Upper lobe of right lung (tissue), 1 donor: Measurements from ENCODE around the gene FAM169A. TPM values are rescaled to one million over a fixed set of nuclear protein-coding genes. Genes with fewer than 3 reads are reported as not detected.
"Not testable (repeated sequence)": the region's sequence is repeated elsewhere in the genome, so short reads cannot be mapped to it uniquely, and the experiment has no call there.

Source experiments
- ATAC-seq: fragments of 200-7000 bp; cut with Tn5 transposase; one replicate; pipeline ENCODE4 v1.9.1; 2020; ENCODE audit warnings: mild to moderate bottlenecking, moderate library complexity
- DNase-seq: peaks from one replicate; pipeline ENCODE4 v3.0.0-alpha.2; 2020
- H3K27ac ChIP-seq: fragments of 200-600 bp; one replicate; pipeline ENCODE4 v1.8.0; 2022
- H3K27me3 ChIP-seq: fragments of 200-600 bp; one replicate; pipeline ENCODE4 v1.8.0; 2022; ENCODE audit warnings: mild to moderate bottlenecking
- H3K36me3 ChIP-seq: fragments of 200-600 bp; one replicate; pipeline ENCODE4 v1.8.0; 2022
- H3K4me1 ChIP-seq: fragments of 200-600 bp; one replicate; pipeline ENCODE4 v1.8.0; 2022
- H3K4me3 ChIP-seq: fragments of 200-600 bp; one replicate; pipeline ENCODE4 v1.8.0; 2022; ENCODE audit warnings: mild to moderate bottlenecking
- H3K9me3 ChIP-seq: fragments of 200-600 bp; one replicate; pipeline ENCODE4 v1.8.0; 2022
- CTCF ChIP-seq: fragments of 200-600 bp; IDR thresholded peaks from one replicate; pipeline ENCODE4 v1.8.0; 2022; ENCODE audit warnings: antibody characterized with exemption
- intact Hi-C: fragments of 100-400 bp; cut with DNase I; formaldehyde crosslinking; loops from one replicate; pipeline ENCODE4 v1.11.0; 2022
- total RNA-seq: library from RNA; stranded (reverse); fragmentation: NEBNext Ultra II Directional; extraction: Animal tissue kit (Norgen Biotek cat#: 25700); gene quantifications from one replicate; pipeline ENCODE4 v1.2.1, GENCODE V29; 2021
- donor health status: DM: no; HTN: yes; CAD: no; lungs with severe emphysema.

FAM169A gene
- total RNA-seq, 1 donor from 2014 or later: 0.84 TPM

GRCh38 chr5:74885170-74885569 lies 19.0 kb upstream of the FAM169A start:
- no peaks in the 10 kb centered on the region for H3K4me1 ChIP-seq
- no peaks in the 10 kb centered on the region for H3K9me3 ChIP-seq
- no peak for TF ChIP-seq CTCF
- H3K27ac ChIP-seq: no peak overlapping the region
- H3K36me3 ChIP-seq: no peaks in the 10 kb centered on the region
- intact Hi-C loops: no loop called here
- no peak for DNase-seq
- no peak overlapping the region for H3K4me3 ChIP-seq
- ATAC-seq: no peak
- H3K27me3 ChIP-seq: no peaks in the 10 kb centered on the region

GRCh38 chr5:74882379-74883134 lies 16.4 kb upstream of the FAM169A start:
- intact Hi-C loops, H3K36me3 ChIP-seq, H3K4me1 ChIP-seq, H3K9me3 ChIP-seq, ATAC-seq, DNase-seq, H3K27me3 ChIP-seq, H3K4me3 ChIP-seq, H3K27ac ChIP-seq: not testable (repeated sequence)

GRCh38 chr5:74877624-74878304 lies 11.6 kb upstream of the FAM169A start:
- H3K9me3 ChIP-seq: no peaks in the 10 kb centered on the region
- DNase-seq: no peak
- no peak overlapping the region for H3K27ac ChIP-seq
- H3K4me1 ChIP-seq: no peaks in the 10 kb centered on the region
- H3K27me3 ChIP-seq: no peaks in the 10 kb centered on the region
- no peak overlapping the region for H3K4me3 ChIP-seq
- no peak for TF ChIP-seq CTCF
- ATAC-seq: no peak
- intact Hi-C loops: no loop called here
- H3K36me3 ChIP-seq: no peaks in the 10 kb centered on the region

GRCh38 chr5:74875994-74876791 lies 10.0 kb upstream of the FAM169A start:
- Histone ChIP-seq H3K27me3 (no peaks in the 10 kb centered on the region), H3K4me1 (no peaks in the 10 kb centered on the region), H3K9me3 (no peaks in the 10 kb centered on the region), H3K27ac (no peak overlapping the region), H3K36me3 (no peaks in the 10 kb centered on the region), H3K4me3 (no peak overlapping the region)
- TF ChIP-seq CTCF: no peak
- no peak for DNase-seq
- ATAC-seq: no peak
- intact Hi-C loops: no loop called here

- intact Hi-C loops: no loop called here
- ATAC-seq (no peak), DNase-seq (no peak)
- no peaks in the 10 kb centered on the region for H3K9me3 ChIP-seq
- no peak overlapping the region for H3K4me3 ChIP-seq
- peaks cover under 1% of the 10 kb centered on the region for H3K27me3 ChIP-seq
- H3K36me3 ChIP-seq: no peaks in the 10 kb centered on the region
- no peak for TF ChIP-seq CTCF
- H3K27ac ChIP-seq: no peak overlapping the region
- no peaks in the 10 kb centered on the region for H3K4me1 ChIP-seq
Observed at GRCh38 chr5:74873525-74874249, 7.5 kb upstream of the FAM169A start.
